Loucy (cell line): Measurements from ENCODE around the gene HOXD11.

Source experiments
- H2AFZ ChIP-seq: fragments of 200-600 bp; sonication (generic); 2 replicates; pipeline ENCODE4 v1.6.0; 2016; ENCODE audit warnings: antibody characterized with exemption, mild to moderate bottlenecking, low read length, moderate library complexity
- H3F3A ChIP-seq: fragments of 200-600 bp; 2 replicates; pipeline ENCODE4 v1.6.0; 2016; ENCODE audit warnings: antibody characterized with exemption, low read depth, mild to moderate bottlenecking
- H3K27me3 ChIP-seq: fragments of 200-600 bp; sonication (generic); 2 replicates; pipeline ENCODE4 v1.6.1; 2014; ENCODE audit warnings: low read length, mild to moderate bottlenecking; ENCODE audit not compliant: insufficient read depth, poor library complexity, severe bottlenecking
- H3K36me3 ChIP-seq: fragments of 200-600 bp; sonication (generic); 2 replicates; pipeline ENCODE4 v1.6.1; 2016; ENCODE audit warnings: low read length; ENCODE audit not compliant: insufficient read depth
- H3K4me1 ChIP-seq: fragments of 200-600 bp; sonication (generic); 2 replicates; pipeline ENCODE4 v1.5.1; 2014; ENCODE audit warnings: low read length, mild to moderate bottlenecking; ENCODE audit not compliant: insufficient read depth, poor library complexity, severe bottlenecking
- H3K4me2 ChIP-seq: fragments of 200-600 bp; sonication (generic); 2 replicates; pipeline ENCODE4 v1.6.0; 2014; ENCODE audit warnings: antibody characterized with exemption, low read length, low read depth, mild to moderate bottlenecking; ENCODE audit not compliant: poor library complexity, severe bottlenecking
- H3K4me3 ChIP-seq: fragments of 200-600 bp; sonication (generic); 2 replicates; pipeline ENCODE4 v1.5.1; 2014; ENCODE audit warnings: low read length, mild to moderate bottlenecking, mixed read lengths; ENCODE audit not compliant: poor library complexity, severe bottlenecking
- H3K79me2 ChIP-seq: fragments of 200-600 bp; sonication (generic); 2 replicates; pipeline ENCODE4 v1.6.1; 2014; ENCODE audit warnings: low read length; ENCODE audit not compliant: insufficient read depth
- H3K9ac ChIP-seq: fragments of 200-600 bp; sonication (generic); 2 replicates; pipeline ENCODE4 v1.6.0; 2014; ENCODE audit warnings: mild to moderate bottlenecking, low read depth, low read length, moderate library complexity; ENCODE audit not compliant: poor library complexity, severe bottlenecking
- H3K9me2 ChIP-seq: fragments of 200-600 bp; sonication (generic); replicated peaks from 2 replicates; pipeline ENCODE4 v1.6.1; 2016; ENCODE audit warnings: low read depth, low read length, mixed read lengths
- H3K9me3 ChIP-seq: fragments of 200-600 bp; sonication (generic); 2 replicates; pipeline ENCODE4 v1.6.1; 2014; ENCODE audit warnings: mild to moderate bottlenecking, antibody characterized with exemption, low read length, low read depth; ENCODE audit not compliant: insufficient read depth
- H4K20me1 ChIP-seq: fragments of 200-600 bp; sonication (generic); 2 replicates; pipeline ENCODE4 v1.6.0; 2014; ENCODE audit warnings: antibody characterized with exemption, low read length, mild to moderate bottlenecking; ENCODE audit not compliant: insufficient read depth, poor library complexity, severe bottlenecking
- EZH2phosphoT487 ChIP-seq: fragments of 200-600 bp; IDR thresholded peaks from 2 replicates; pipeline ENCODE4 v1.6.1; 2018; ENCODE audit warnings: antibody characterized with exemption, mild to moderate bottlenecking, moderate library complexity, borderline replicate concordance
- TF ChIP-seq, protein P1 (sequence below): fragments of 200-600 bp; sonication (generic); conservative IDR thresholded peaks from 2 replicates; pipeline ENCODE4 v1.5.1; 2014; ENCODE audit warnings: mild to moderate bottlenecking, antibody characterized with exemption, low read length

The HOXD11 gene

DNA sequence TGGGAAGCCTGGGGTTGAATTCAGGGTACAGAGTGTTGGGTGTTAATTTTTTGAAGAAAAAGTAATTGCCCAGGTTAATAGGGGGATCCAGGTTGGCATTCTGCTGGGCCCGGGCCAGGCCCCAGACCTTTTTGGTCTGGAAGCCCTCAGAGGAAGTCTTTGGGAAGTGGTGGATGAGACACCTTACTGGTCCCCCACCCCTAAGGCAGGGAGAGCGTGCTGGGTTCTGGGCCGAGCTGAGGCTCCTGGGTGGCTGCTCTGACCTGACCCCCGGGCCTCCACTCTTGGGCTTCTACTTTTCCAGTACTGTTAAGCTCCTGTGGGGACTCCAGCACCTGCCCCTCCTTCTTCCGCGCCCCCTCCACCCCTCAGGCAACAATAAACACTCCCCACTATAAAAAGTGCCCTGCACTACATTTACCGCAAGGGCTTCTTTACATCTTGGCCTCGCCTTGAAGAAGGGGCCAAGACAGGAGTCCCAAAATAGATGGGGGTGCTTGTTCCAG, 49.3 kb downstream of the HOXD11 start:
- no peaks in the 10 kb centered on the region for H3K27me3 ChIP-seq
- no peaks in the 10 kb centered on the region for H3K9me2 ChIP-seq
- H3K4me1 ChIP-seq = no peaks in the 10 kb centered on the region
- H3K4me3 ChIP-seq = no peak overlapping the region
- no peaks in the 10 kb centered on the region for H3K9me3 ChIP-seq
- H3F3A ChIP-seq = no peaks in the 10 kb centered on the region
- H3K9ac ChIP-seq = no peak overlapping the region
- H4K20me1 ChIP-seq = no peaks in the 10 kb centered on the region
- H3K4me2 ChIP-seq = no peak overlapping the region
- no peak overlapping the region for H2AFZ ChIP-seq
- no peak for TF ChIP-seq EZH2phosphoT487
- TF ChIP-seq, protein P1, sequence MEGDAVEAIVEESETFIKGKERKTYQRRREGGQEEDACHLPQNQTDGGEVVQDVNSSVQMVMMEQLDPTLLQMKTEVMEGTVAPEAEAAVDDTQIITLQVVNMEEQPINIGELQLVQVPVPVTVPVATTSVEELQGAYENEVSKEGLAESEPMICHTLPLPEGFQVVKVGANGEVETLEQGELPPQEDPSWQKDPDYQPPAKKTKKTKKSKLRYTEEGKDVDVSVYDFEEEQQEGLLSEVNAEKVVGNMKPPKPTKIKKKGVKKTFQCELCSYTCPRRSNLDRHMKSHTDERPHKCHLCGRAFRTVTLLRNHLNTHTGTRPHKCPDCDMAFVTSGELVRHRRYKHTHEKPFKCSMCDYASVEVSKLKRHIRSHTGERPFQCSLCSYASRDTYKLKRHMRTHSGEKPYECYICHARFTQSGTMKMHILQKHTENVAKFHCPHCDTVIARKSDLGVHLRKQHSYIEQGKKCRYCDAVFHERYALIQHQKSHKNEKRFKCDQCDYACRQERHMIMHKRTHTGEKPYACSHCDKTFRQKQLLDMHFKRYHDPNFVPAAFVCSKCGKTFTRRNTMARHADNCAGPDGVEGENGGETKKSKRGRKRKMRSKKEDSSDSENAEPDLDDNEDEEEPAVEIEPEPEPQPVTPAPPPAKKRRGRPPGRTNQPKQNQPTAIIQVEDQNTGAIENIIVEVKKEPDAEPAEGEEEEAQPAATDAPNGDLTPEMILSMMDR = no peak
- no peaks in the 10 kb centered on the region for H3K79me2 ChIP-seq
- no peaks in the 10 kb centered on the region for H3K36me3 ChIP-seq

DNA sequence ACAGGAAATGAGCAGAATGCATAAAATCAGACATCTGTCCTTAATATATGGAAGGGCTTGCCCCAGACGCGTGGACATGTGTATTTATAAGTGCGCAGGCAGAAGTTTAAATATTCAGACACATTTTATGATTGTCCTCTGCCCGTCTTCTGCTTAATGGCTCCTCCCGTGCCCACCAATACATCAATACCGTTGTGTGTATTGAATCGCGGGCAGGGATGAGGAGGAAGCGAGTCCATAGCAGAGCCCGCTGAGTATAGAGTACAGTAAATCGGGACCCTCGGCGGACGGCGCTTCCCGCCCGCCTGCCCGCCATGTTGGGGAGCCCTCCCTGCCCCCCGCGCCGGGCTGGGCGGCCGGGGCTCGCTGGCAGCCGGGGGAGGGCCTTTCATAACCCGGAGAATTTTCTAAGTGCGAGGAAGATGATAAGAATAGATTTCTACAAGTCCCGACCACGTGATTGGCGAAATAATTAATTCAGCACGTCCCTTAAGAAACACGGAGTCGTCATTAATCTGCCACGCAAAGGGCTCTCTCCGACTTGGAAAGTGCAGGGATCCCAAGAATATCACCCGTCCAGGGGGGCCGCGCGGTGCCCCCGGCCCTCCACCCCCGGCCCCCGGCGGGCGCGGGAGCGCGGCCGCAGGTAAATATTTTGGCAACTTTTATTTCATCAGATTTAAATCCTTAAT, 49.9 kb downstream of the HOXD11 start, which contains the start of gene HOXD3:
HOXD3 (plus strand) TSS at position 501 of the 692 bp plus-strand sequence. CDS start 11,808 bp downstream, outside the sequence.
- H3K4me2 ChIP-seq = no peak within 1 kb of the TSS
- H3K4me3 ChIP-seq = no peak within 1 kb of the TSS
- H3F3A ChIP-seq = no peaks in the 10 kb centered on the region
- H3K9me2 ChIP-seq = no peaks in the 10 kb centered on the region
- H3K79me2 ChIP-seq = no peaks in the 10 kb centered on the region
- H3K36me3 ChIP-seq = no peaks in the 10 kb centered on the region
- H3K27me3 ChIP-seq = no peaks in the 10 kb centered on the region
- no peaks in the 10 kb centered on the region for H4K20me1 ChIP-seq
- H3K9ac ChIP-seq = no peak within 1 kb of the TSS
- no peaks in the 10 kb centered on the region for H3K4me1 ChIP-seq
- H2AFZ ChIP-seq = no peak within 1 kb of the TSS
- TF ChIP-seq, protein P1 = no peak
- no peak for TF ChIP-seq EZH2phosphoT487
- H3K9me3 ChIP-seq = no peaks in the 10 kb centered on the region

DNA sequence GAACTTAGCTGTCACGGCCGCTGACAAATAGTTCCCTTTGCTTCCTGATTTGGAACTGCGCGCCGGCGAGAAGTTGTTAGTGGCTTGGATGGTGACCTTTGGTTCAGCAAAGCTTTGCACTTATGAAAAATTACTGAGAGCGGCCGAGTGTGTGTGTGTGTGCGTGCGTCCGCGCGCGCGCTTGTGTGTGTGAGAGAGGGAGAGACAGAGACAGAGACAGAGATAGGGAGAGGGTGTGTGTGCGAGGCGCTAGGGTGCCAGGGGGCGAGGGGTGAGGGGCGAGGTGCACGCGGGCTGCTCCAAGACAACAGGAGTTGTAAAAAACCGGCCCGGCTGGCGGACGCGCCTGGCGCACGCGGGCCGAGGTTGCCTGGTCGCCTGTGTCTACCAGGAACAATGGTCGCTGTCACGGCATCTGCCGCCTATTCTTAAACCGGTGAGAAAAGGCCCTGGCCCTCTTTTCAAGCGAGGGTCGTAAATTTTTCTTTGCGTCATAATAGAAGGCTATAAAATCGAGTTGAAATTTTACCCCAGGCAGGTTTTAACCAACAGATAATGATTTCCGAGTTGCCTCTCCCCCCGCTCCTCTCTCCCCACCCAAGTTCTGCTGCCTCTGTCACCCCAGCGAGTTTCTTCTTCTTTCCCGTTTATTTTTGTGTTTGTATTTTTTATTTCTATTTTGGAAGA, 50.6 kb downstream of the HOXD11 start:
- no peak overlapping the region for H3K4me3 ChIP-seq

More for the DNA sequence above, 50.6 kb downstream of the HOXD11 start:
- H3K36me3 ChIP-seq = no peaks in the 10 kb centered on the region
- no peaks in the 10 kb centered on the region for H3K27me3 ChIP-seq
- H3K9me3 ChIP-seq = no peaks in the 10 kb centered on the region
- TF ChIP-seq, protein P1 = no peak
- no peak for TF ChIP-seq EZH2phosphoT487
- no peak overlapping the region for H3K4me2 ChIP-seq
- H3K4me1 ChIP-seq = no peaks in the 10 kb centered on the region
- no peak overlapping the region for H3K9ac ChIP-seq
- H4K20me1 ChIP-seq = no peaks in the 10 kb centered on the region
- no peak overlapping the region for H2AFZ ChIP-seq
- no peaks in the 10 kb centered on the region for H3K9me2 ChIP-seq
- no peaks in the 10 kb centered on the region for H3K79me2 ChIP-seq
- no peaks in the 10 kb centered on the region for H3F3A ChIP-seq
